CD4-positive, alpha-beta T cell (primary cell): ENCODE data around the gene NPIPA3. TPM values are rescaled to one million over a fixed set of nuclear protein-coding genes. Genes with fewer than 3 reads are reported as not detected.
"Not testable (repeated sequence)": the region's sequence is repeated elsewhere in the genome, so short reads cannot be mapped to it uniquely, and the experiment has no call there.

Source experiments
- ATAC-seq: fragments of 200-7000 bp; cut with Tn5 transposase; one replicate; pipeline ENCODE4 v1.10.0; 2022; ENCODE audit warnings: mild to moderate bottlenecking; ENCODE audit not compliant: poor library complexity
- CTCF ChIA-PET: fragments of 350-600 bp; sonication (Branson Sonifier 250); formaldehyde crosslinking; loops from one replicate; lab custom pipeline; 2021; ENCODE audit warnings: antibody characterized with exemption, inconsistent platforms; lab: Charles Lee
- POLR2A ChIA-PET: fragments of 350-600 bp; sonication (Branson Sonifier 250); formaldehyde crosslinking; loops from one replicate; lab custom pipeline; 2021; ENCODE audit warnings: antibody characterized with exemption, inconsistent platforms; lab: Charles Lee
- DNase-seq, 14 experiments: peaks; one replicate each; pipeline ENCODE4 v3.0.0-alpha.2; 2013 to 2020; ENCODE audit warnings: mixed read lengths in 2 of 14
- H3K27ac ChIP-seq, 2 donors: one replicate each; pipeline versions ENCODE4 v1.5.1 to v1.7.0; 2013; ENCODE audit warnings: low read length in 2 of 2, low read depth in 1 of 2, mild to moderate bottlenecking in 1 of 2
- H3K27me3 ChIP-seq, 2 experiments: 1 replicate in 1 of 2; 2 replicates in 1 of 2; pipeline versions ENCODE4 v1.6.1 to v1.7.0; 2013; ENCODE audit warnings: low read length in 2 of 2, control low read depth in 1 of 2, mild to moderate bottlenecking in 1 of 2, moderate library complexity in 1 of 2; ENCODE audit not compliant: insufficient read depth in 2 of 2, control insufficient read depth in 1 of 2
- H3K36me3 ChIP-seq: one replicate; pipeline ENCODE4 v1.6.1; 2013; ENCODE audit warnings: low read length, control low read depth; ENCODE audit not compliant: insufficient read depth
- H3K4me1 ChIP-seq: one replicate; pipeline ENCODE4 v1.6.1; 2013; ENCODE audit warnings: low read length, control low read depth; ENCODE audit not compliant: insufficient read depth
- H3K4me3 ChIP-seq: one replicate; pipeline ENCODE4 v1.5.1; 2013; ENCODE audit warnings: mild to moderate bottlenecking, low read length, moderate library complexity
- H3K9me3 ChIP-seq, 2 experiments: 1 replicate in 1 of 2; 2 replicates in 1 of 2; pipeline versions ENCODE4 v1.6.1 to v1.7.0; 2013; ENCODE audit warnings: low read length in 2 of 2, mild to moderate bottlenecking in 2 of 2, control low read depth in 1 of 2, moderate library complexity in 1 of 2; ENCODE audit not compliant: control insufficient read depth in 1 of 2, insufficient read depth in 1 of 2
- H3K27ac Mint-ChIP-seq: one replicate; pipeline ENCODE4 v1.8.0; 2020; ENCODE audit warnings: mixed read lengths
- H3K27me3 Mint-ChIP-seq: one replicate; pipeline ENCODE4 v1.8.0; 2021; ENCODE audit warnings: mixed read lengths
- H3K36me3 Mint-ChIP-seq: one replicate; pipeline ENCODE4 v1.8.0; 2021; ENCODE audit warnings: low read depth, mixed read lengths
- H3K4me1 Mint-ChIP-seq: one replicate; pipeline ENCODE4 v1.8.0; 2021; ENCODE audit warnings: low read depth, mixed read lengths
- H3K4me3 Mint-ChIP-seq: one replicate; pipeline ENCODE4 v1.8.0; 2020; ENCODE audit warnings: mild to moderate bottlenecking, mixed read lengths
- H3K9me3 Mint-ChIP-seq: one replicate; pipeline ENCODE4 v1.8.0; 2020; ENCODE audit warnings: mixed read lengths
- intact Hi-C, 2 experiments: fragments of 100-400 bp; cut with DNase I in 1 of 2; cut with micrococcal nuclease in 1 of 2; formaldehyde crosslinking; loops; one replicate each; pipeline versions ENCODE4 v1.15.1 to v1.9.0; 2023 to 2025; cut with DNase I, micrococcal nuclease
- total RNA-seq, 174 experiments: library from RNA in 2 of 174; stranded (reverse) in 2 of 174; gene quantifications; one replicate each; pipeline ENCODE4 v1.2.3 and lab custom pipeline; 2021 to 2026
- TF ChIP-seq, protein P1 (sequence below): fragments of 200-600 bp; IDR thresholded peaks from one replicate; pipeline ENCODE4 v1.8.0; 2022; ENCODE audit warnings: antibody characterized with exemption, mild to moderate bottlenecking

NPIPA3 gene
- total RNA-seq, 2 experiments from 2014 or later: 1.6 to 2.3 TPM

- ChIA-PET POLR2A (no interaction called here), CTCF (no interaction called here)
- Histone ChIP-seq H3K36me3 (no peaks in the 10 kb centered on the region), H3K27ac (no peak overlapping the region), H3K4me1 (peaks cover 4% of the 10 kb centered on the region), H3K9me3 (no peaks in the 10 kb centered on the region), H3K4me3 (no peak overlapping the region), H3K27me3 (peaks cover 0 to 2% of the 10 kb centered on the region in 2 experiments)
- no peaks in the 10 kb centered on the region for H3K9me3 Mint-ChIP-seq
- DNase-seq: no peak
- H3K4me1 Mint-ChIP-seq: peaks cover 12% of the 10 kb centered on the region
- TF ChIP-seq, protein P1, sequence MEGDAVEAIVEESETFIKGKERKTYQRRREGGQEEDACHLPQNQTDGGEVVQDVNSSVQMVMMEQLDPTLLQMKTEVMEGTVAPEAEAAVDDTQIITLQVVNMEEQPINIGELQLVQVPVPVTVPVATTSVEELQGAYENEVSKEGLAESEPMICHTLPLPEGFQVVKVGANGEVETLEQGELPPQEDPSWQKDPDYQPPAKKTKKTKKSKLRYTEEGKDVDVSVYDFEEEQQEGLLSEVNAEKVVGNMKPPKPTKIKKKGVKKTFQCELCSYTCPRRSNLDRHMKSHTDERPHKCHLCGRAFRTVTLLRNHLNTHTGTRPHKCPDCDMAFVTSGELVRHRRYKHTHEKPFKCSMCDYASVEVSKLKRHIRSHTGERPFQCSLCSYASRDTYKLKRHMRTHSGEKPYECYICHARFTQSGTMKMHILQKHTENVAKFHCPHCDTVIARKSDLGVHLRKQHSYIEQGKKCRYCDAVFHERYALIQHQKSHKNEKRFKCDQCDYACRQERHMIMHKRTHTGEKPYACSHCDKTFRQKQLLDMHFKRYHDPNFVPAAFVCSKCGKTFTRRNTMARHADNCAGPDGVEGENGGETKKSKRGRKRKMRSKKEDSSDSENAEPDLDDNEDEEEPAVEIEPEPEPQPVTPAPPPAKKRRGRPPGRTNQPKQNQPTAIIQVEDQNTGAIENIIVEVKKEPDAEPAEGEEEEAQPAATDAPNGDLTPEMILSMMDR: no peak
- H3K27ac Mint-ChIP-seq: no peak overlapping the region
- no peak for ATAC-seq
- H3K27me3 Mint-ChIP-seq: peaks cover 9% of the 10 kb centered on the region
- intact Hi-C loops: no loop called here
- H3K36me3 Mint-ChIP-seq: no peaks in the 10 kb centered on the region
- no peak overlapping the region for H3K4me3 Mint-ChIP-seq
Measured at GRCh38 chr16:14676633-14677032, 26.6 kb upstream of the NPIPA3 start.

GRCh38 chr16:14677627-14678026, 25.6 kb upstream of the NPIPA3 start:
- ATAC-seq: no peak
- POLR2A ChIA-PET: no interaction called here

GRCh38 chr16:14678748-14679497, 24.3 kb upstream of the NPIPA3 start:
- Mint-ChIP-seq H3K27ac (no peak overlapping the region), H3K4me3 (no peak overlapping the region), H3K9me3 (no peaks in the 10 kb centered on the region), H3K27me3 (peaks cover 9% of the 10 kb centered on the region), H3K36me3 (no peaks in the 10 kb centered on the region), H3K4me1 (peaks cover 3% of the 10 kb centered on the region)
- Histone ChIP-seq H3K4me1 (no peaks in the 10 kb centered on the region), H3K9me3 (no peaks in the 10 kb centered on the region), H3K27ac (no peak overlapping the region), H3K36me3 (no peaks in the 10 kb centered on the region), H3K27me3 (peaks cover 0 to 2% of the 10 kb centered on the region in 2 experiments), H3K4me3 (no peak overlapping the region)
- ATAC-seq: no peak
- ChIA-PET POLR2A (no interaction called here), CTCF (no interaction called here)
- TF ChIP-seq, protein P1: no peak
- intact Hi-C loops: no loop called here
- DNase-seq: no peak

More at GRCh38 chr16:14677627-14678026, 25.6 kb upstream of the NPIPA3 start:
- Histone ChIP-seq H3K27ac (no peak overlapping the region), H3K36me3 (no peaks in the 10 kb centered on the region), H3K4me3 (no peak overlapping the region), H3K27me3 (peaks cover 0 to 2% of the 10 kb centered on the region in 2 experiments), H3K9me3 (no peaks in the 10 kb centered on the region), H3K4me1 (peaks cover 4% of the 10 kb centered on the region)
- TF ChIP-seq, protein P1: no peak
- no peak overlapping the region for H3K4me3 Mint-ChIP-seq
- no peak for DNase-seq
- intact Hi-C loops: no loop called here
- CTCF ChIA-PET: no interaction called here
- no peaks in the 10 kb centered on the region for H3K36me3 Mint-ChIP-seq
- no peak overlapping the region for H3K27ac Mint-ChIP-seq
- H3K9me3 Mint-ChIP-seq: no peaks in the 10 kb centered on the region
- peaks cover 9% of the 10 kb centered on the region for H3K27me3 Mint-ChIP-seq
- H3K4me1 Mint-ChIP-seq: peaks cover 8% of the 10 kb centered on the region

DNA sequence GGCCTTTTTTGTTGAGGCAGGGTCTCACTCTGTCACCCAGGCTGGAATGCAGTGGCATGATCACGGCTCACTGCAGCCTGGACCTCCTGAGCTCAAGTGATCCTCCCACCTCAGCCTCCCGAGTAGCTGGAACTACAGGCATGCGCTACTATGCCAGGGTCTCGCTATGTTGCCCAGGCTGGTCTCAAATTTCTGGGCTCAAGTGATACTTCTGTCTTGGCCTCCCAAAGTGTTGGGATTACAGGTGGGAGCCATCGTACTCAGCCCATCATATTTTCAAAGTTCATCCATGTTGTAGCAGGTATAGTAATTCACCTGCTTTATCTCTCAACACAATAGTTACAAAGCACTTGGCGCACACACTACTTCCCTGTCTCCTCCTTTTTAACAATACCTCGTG, 22.8 kb upstream of the NPIPA3 start:
- H3K36me3 Mint-ChIP-seq, H3K27me3 ChIP-seq, H3K4me3 Mint-ChIP-seq, H3K9me3 Mint-ChIP-seq, H3K27ac ChIP-seq, CTCF ChIA-PET, H3K4me1 Mint-ChIP-seq, H3K36me3 ChIP-seq, ATAC-seq, POLR2A ChIA-PET, H3K9me3 ChIP-seq, intact Hi-C loops, H3K27ac Mint-ChIP-seq, H3K4me3 ChIP-seq, DNase-seq, H3K4me1 ChIP-seq, H3K27me3 Mint-ChIP-seq: not testable (repeated sequence)
